Naive B cell (primary cell): ENCODE data around the gene EID2B. TPM values are rescaled to one million over a fixed set of nuclear protein-coding genes. Genes with fewer than 3 reads are reported as not detected.

ENCODE experiments used
- ATAC-seq, 2 donors: fragments of 150-1000 bp; cut with Tn5 transposase; 2 replicates each; pipeline ENCODE4 v1.10.0; 2021; ENCODE audit warnings: low read depth in 2 of 2, mild to moderate bottlenecking in 2 of 2, moderate library complexity in 2 of 2
- DNase-seq: peaks from one replicate; pipeline ENCODE4 v3.0.0; 2022
- H3K27ac Mint-ChIP-seq, 6 donors: one replicate each; pipeline ENCODE4 v1.8.0; 2020 to 2022; ENCODE audit warnings: mild to moderate bottlenecking in 6 of 6, mixed read lengths in 6 of 6, moderate library complexity in 5 of 6, inconsistent platforms in 2 of 6
- H3K27me3 Mint-ChIP-seq, 3 donors: one replicate each; pipeline ENCODE4 v1.8.0; 2021 to 2022; ENCODE audit warnings: mixed read lengths in 3 of 3, mild to moderate bottlenecking in 1 of 3
- H3K36me3 Mint-ChIP-seq, 2 donors: one replicate each; pipeline ENCODE4 v1.8.0; 2020 to 2022; ENCODE audit warnings: mixed read lengths in 2 of 2, inconsistent platforms in 1 of 2, mild to moderate bottlenecking in 1 of 2
- H3K4me1 Mint-ChIP-seq, 3 donors: one replicate each; pipeline ENCODE4 v1.8.0; 2020 to 2022; ENCODE audit warnings: mixed read lengths in 3 of 3, inconsistent platforms in 1 of 3, mild to moderate bottlenecking in 1 of 3, moderate library complexity in 1 of 3
- H3K4me3 Mint-ChIP-seq, 8 donors: one replicate each; pipeline ENCODE4 v1.8.0; 2020 to 2022; ENCODE audit warnings: mild to moderate bottlenecking in 8 of 8, mixed read lengths in 8 of 8, moderate library complexity in 8 of 8, inconsistent platforms in 2 of 8
- H3K9me3 Mint-ChIP-seq, 7 donors: one replicate each; pipeline ENCODE4 v1.8.0; 2020 to 2022; ENCODE audit warnings: mixed read lengths in 7 of 7, mild to moderate bottlenecking in 5 of 7, inconsistent platforms in 2 of 7, moderate library complexity in 1 of 7
- polyA plus RNA-seq, 6 donors: library from polyadenylated mRNA; unstranded; fragments of 300-500 nt; fragmentation: Illumina TruSeq; gene quantifications; one replicate each; pipeline ENCODE4 v1.2.3, GENCODE V29; 2021; ENCODE audit warnings: low read depth in 6 of 6

EID2B gene
- polyA plus RNA-seq, 6 donors from 2014 or later: 3.6 to 9.9 (median 7.2) TPM

- Mint-ChIP-seq H3K9me3 (peaks cover 0 to 2% (median 0%) of the 10 kb centered on the region in 7 donors), H3K4me1 (peaks cover 26 to 36% (median 33%) of the 10 kb centered on the region in 3 donors), H3K36me3 (peaks cover 0 to 13% of the 10 kb centered on the region in 2 donors), H3K27ac (peak overlapping the region in 1 of 6 donors; percentile 33), H3K27me3 (peaks cover 23 to 64% (median 45%) of the 10 kb centered on the region in 3 donors), H3K4me3 (peak overlapping the region; percentile 84 to 91 (median 88))
- peak; percentile 61 to 74 for ATAC-seq
- DNase-seq: peak; percentile 41
Measured at GRCh38 chr19:39506944-39507714, 25.5 kb downstream of the EID2B start.

GRCh38 chr19:39506598-39506943 lies 26.1 kb downstream of the EID2B start:
- peak overlapping the region; percentile 61 to 87 (median 75) for H3K4me3 Mint-ChIP-seq
- H3K9me3 Mint-ChIP-seq: peaks cover 0 to 2% (median 0%) of the 10 kb centered on the region in 7 donors
- peaks cover 0 to 13% of the 10 kb centered on the region in 2 donors for H3K36me3 Mint-ChIP-seq
- ATAC-seq: no peak
- peaks cover 23 to 64% (median 45%) of the 10 kb centered on the region in 3 donors for H3K27me3 Mint-ChIP-seq
- no peak for DNase-seq
- H3K4me1 Mint-ChIP-seq: peaks cover 26 to 36% (median 33%) of the 10 kb centered on the region in 3 donors
- peak overlapping the region in 3 of 6 donors; percentile 14 to 80 (median 60) for H3K27ac Mint-ChIP-seq

GRCh38 chr19:39502640-39503417 lies 29.8 kb downstream of the EID2B start:
- Mint-ChIP-seq H3K36me3 (peaks cover 0 to 13% of the 10 kb centered on the region in 2 donors), H3K9me3 (no peaks in the 10 kb centered on the region), H3K4me1 (peaks cover 45 to 55% (median 47%) of the 10 kb centered on the region in 3 donors), H3K4me3 (peak overlapping the region in 3 of 8 donors; percentile 16 to 83 (median 49)), H3K27me3 (peaks cover 31 to 77% (median 56%) of the 10 kb centered on the region in 3 donors), H3K27ac (peak overlapping the region in 4 of 6 donors; percentile 54 to 85 (median 68))
- DNase-seq: peak; percentile 68
- ATAC-seq: peak; percentile 50 to 57

GRCh38 chr19:39501340-39501739 lies 31.3 kb downstream of the EID2B start:
- H3K4me3 Mint-ChIP-seq: peak overlapping the region in 1 of 8 donors; percentile 29
- peak overlapping the region in 1 of 6 donors; percentile 44 for H3K27ac Mint-ChIP-seq
- ATAC-seq (no peak), DNase-seq (no peak)
- peaks cover 39 to 49% (median 40%) of the 10 kb centered on the region in 3 donors for H3K4me1 Mint-ChIP-seq
- no peaks in the 10 kb centered on the region for H3K9me3 Mint-ChIP-seq
- H3K27me3 Mint-ChIP-seq: peaks cover 23 to 68% (median 50%) of the 10 kb centered on the region in 3 donors
- H3K36me3 Mint-ChIP-seq: peaks cover 0 to 13% of the 10 kb centered on the region in 2 donors

GRCh38 chr19:39500543-39500942 lies 32.1 kb downstream of the EID2B start:
- Mint-ChIP-seq H3K36me3 (peaks cover 0 to 13% of the 10 kb centered on the region in 2 donors), H3K27ac (no peak overlapping the region), H3K27me3 (peaks cover 19 to 63% (median 42%) of the 10 kb centered on the region in 3 donors), H3K4me3 (peak overlapping the region in 6 of 8 donors; percentile 35 to 82 (median 59)), H3K4me1 (peaks cover 37 to 47% (median 38%) of the 10 kb centered on the region in 3 donors), H3K9me3 (no peaks in the 10 kb centered on the region)
- ATAC-seq (no peak), DNase-seq (no peak)

- peaks cover 16 to 59% (median 36%) of the 10 kb centered on the region in 3 donors for H3K27me3 Mint-ChIP-seq
- H3K4me3 Mint-ChIP-seq: peak overlapping the region; percentile 73 to 90 (median 86)
- peaks cover 0 to 13% of the 10 kb centered on the region in 2 donors for H3K36me3 Mint-ChIP-seq
- peak overlapping the region in 1 of 6 donors; percentile 49 for H3K27ac Mint-ChIP-seq
- ATAC-seq (no peak), DNase-seq (no peak)
- H3K9me3 Mint-ChIP-seq: no peaks in the 10 kb centered on the region
- peaks cover 37 to 45% (median 37%) of the 10 kb centered on the region in 3 donors for H3K4me1 Mint-ChIP-seq
Measured at GRCh38 chr19:39499932-39500331, 32.7 kb downstream of the EID2B start.

GRCh38 chr19:39498798-39499642 lies 33.6 kb downstream of the EID2B start, which contains the start of gene DLL3:
TSS of gene DLL3 (plus strand) at chr19:39498947. CDS start at chr19:39498975, 28 bp downstream.
- ATAC-seq (peak; percentile 29 to 35), DNase-seq (peak; percentile 27)
- peaks cover 13 to 50% (median 27%) of the 10 kb centered on the region in 3 donors for H3K27me3 Mint-ChIP-seq
- no peaks in the 10 kb centered on the region for H3K9me3 Mint-ChIP-seq
- peaks cover 0 to 9% of the 10 kb centered on the region in 2 donors for H3K36me3 Mint-ChIP-seq
- H3K27ac Mint-ChIP-seq: peak within 1 kb of the TSS in 3 of 6 donors; percentile 27 to 52 (median 49)
- peak within 1 kb of the TSS; percentile 73 to 91 (median 87) for H3K4me3 Mint-ChIP-seq
- H3K4me1 Mint-ChIP-seq: peaks cover 30 to 43% (median 37%) of the 10 kb centered on the region in 3 donors

GRCh38 chr19:39497996-39498797 lies 34.5 kb downstream of the EID2B start:
- ATAC-seq (peak; percentile 39 to 53), DNase-seq (peak; percentile 28)
- H3K27ac Mint-ChIP-seq: peak overlapping the region in 2 of 6 donors; percentile 22 to 27
- peaks cover 26 to 35% (median 28%) of the 10 kb centered on the region in 3 donors for H3K4me1 Mint-ChIP-seq
- peak overlapping the region; percentile 71 to 91 (median 83) for H3K4me3 Mint-ChIP-seq
- peaks cover 13 to 42% (median 19%) of the 10 kb centered on the region in 3 donors for H3K27me3 Mint-ChIP-seq
- peaks cover 0 to under 1% of the 10 kb centered on the region in 2 donors for H3K36me3 Mint-ChIP-seq
- no peaks in the 10 kb centered on the region for H3K9me3 Mint-ChIP-seq

- peaks cover 0 to 4% of the 10 kb centered on the region in 2 donors for H3K36me3 Mint-ChIP-seq
- ATAC-seq: no peak
- peaks cover 13 to 39% (median 16%) of the 10 kb centered on the region in 3 donors for H3K27me3 Mint-ChIP-seq
- H3K9me3 Mint-ChIP-seq: no peaks in the 10 kb centered on the region
- H3K4me3 Mint-ChIP-seq: peak overlapping the region in 7 of 8 donors; percentile 71 to 91 (median 82)
- DNase-seq: no peak
- no peak overlapping the region for H3K27ac Mint-ChIP-seq
- peaks cover 23 to 31% (median 26%) of the 10 kb centered on the region in 3 donors for H3K4me1 Mint-ChIP-seq
Measured at GRCh38 chr19:39497701-39497995, 35.0 kb downstream of the EID2B start.

- ATAC-seq (no peak), DNase-seq (no peak)
- peaks cover 23 to 31% (median 26%) of the 10 kb centered on the region in 3 donors for H3K4me1 Mint-ChIP-seq
- peaks cover 0 to 4% of the 10 kb centered on the region in 2 donors for H3K36me3 Mint-ChIP-seq
- H3K4me3 Mint-ChIP-seq: peak overlapping the region in 3 of 8 donors; percentile 4 to 50 (median 23)
- no peak overlapping the region for H3K27ac Mint-ChIP-seq
- H3K9me3 Mint-ChIP-seq: no peaks in the 10 kb centered on the region
- peaks cover 13 to 31% (median 16%) of the 10 kb centered on the region in 3 donors for H3K27me3 Mint-ChIP-seq
Measured at GRCh38 chr19:39496063-39496462, 36.6 kb downstream of the EID2B start.

- Mint-ChIP-seq H3K4me1 (peaks cover 15 to 21% (median 19%) of the 10 kb centered on the region in 3 donors), H3K36me3 (peaks cover 0 to 4% of the 10 kb centered on the region in 2 donors), H3K27me3 (peaks cover 4 to 17% (median 6%) of the 10 kb centered on the region in 3 donors), H3K4me3 (peak overlapping the region in 1 of 8 donors; percentile 57), H3K27ac (no peak overlapping the region), H3K9me3 (no peaks in the 10 kb centered on the region)
- DNase-seq (no peak), ATAC-seq (no peak)
Measured at GRCh38 chr19:39494661-39495060, 38.0 kb downstream of the EID2B start.

GRCh38 chr19:39492788-39493187 lies 39.9 kb downstream of the EID2B start:
- no peak overlapping the region for H3K27ac Mint-ChIP-seq

More at GRCh38 chr19:39492788-39493187, 39.9 kb downstream of the EID2B start:
- H3K27me3 Mint-ChIP-seq: peaks cover 0 to 6% (median 0%) of the 10 kb centered on the region in 3 donors
- no peaks in the 10 kb centered on the region for H3K9me3 Mint-ChIP-seq
- H3K36me3 Mint-ChIP-seq: peaks cover 4 to 13% of the 10 kb centered on the region in 2 donors
- DNase-seq (no peak), ATAC-seq (no peak)
- peaks cover 3 to 13% (median 3%) of the 10 kb centered on the region in 3 donors for H3K4me1 Mint-ChIP-seq
- H3K4me3 Mint-ChIP-seq: no peak overlapping the region
